Coronary artery (tissue), 2 donors: ENCODE measurements around the gene JOSD2.
A peak's percentile ranks its signal among the peaks of the same experiment; 100 is the strongest.

Experiments used
- DNase-seq: peaks from one replicate; pipeline ENCODE4 v3.0.0-alpha.2; 2017; ENCODE audit warnings: low spot score
- H3K27ac ChIP-seq, 2 donors: fragments of 200-600 bp; sonication (generic); one replicate each; pipeline ENCODE4 v1.5.1; 2016 to 2019
- H3K4me3 ChIP-seq: fragments of 200-600 bp; sonication (generic); 2 replicates; pipeline ENCODE4 v1.5.1; 2016; ENCODE audit warnings: mild to moderate bottlenecking, moderate library complexity
- CTCF ChIP-seq: fragments of 200-600 bp; sonication (generic); IDR thresholded peaks from one replicate; pipeline ENCODE4 v1.5.1; 2019; ENCODE audit warnings: antibody characterized with exemption

JOSD2 gene

GRCh38 chr19:50493171-50493570, 17.8 kb downstream of the JOSD2 start:
- TF ChIP-seq CTCF: no peak
- Histone ChIP-seq H3K4me3 (no peak overlapping the region), H3K27ac (no peak overlapping the region)
- DNase-seq: no peak

GRCh38 chr19:50492303-50493052, 18.5 kb downstream of the JOSD2 start:
- no peak for TF ChIP-seq CTCF
- DNase-seq: no peak
- H3K27ac ChIP-seq: no peak overlapping the region
- H3K4me3 ChIP-seq: no peak overlapping the region

- H3K4me3 ChIP-seq: no peak overlapping the region
- no peak overlapping the region for H3K27ac ChIP-seq
- no peak for TF ChIP-seq CTCF
- no peak for DNase-seq
These were observed 20.0 kb downstream of the JOSD2 start for GRCh38 chr19:50490991-50491472.

GRCh38 chr19:50490411-50490811, 20.6 kb downstream of the JOSD2 start:
- Histone ChIP-seq H3K27ac (no peak overlapping the region), H3K4me3 (no peak overlapping the region)
- TF ChIP-seq CTCF: no peak
- no peak for DNase-seq

- DNase-seq: no peak
- TF ChIP-seq CTCF: no peak
- Histone ChIP-seq H3K4me3 (peak overlapping the region; percentile 38), H3K27ac (peak overlapping the region in 1 of 2 donors; percentile 37)
These were observed 21.5 kb downstream of the JOSD2 start for GRCh38 chr19:50489461-50490011.

- no peak for DNase-seq
- Histone ChIP-seq H3K4me3 (no peak overlapping the region), H3K27ac (peak overlapping the region in 1 of 2 donors; percentile 37)
- no peak for TF ChIP-seq CTCF
These were observed 22.4 kb downstream of the JOSD2 start for GRCh38 chr19:50488389-50489194.
